SK-N-SH treated with all-trans-retinoic acid at 6 μM for 48 hours (cell line): Measurements from ENCODE around the gene GPC5.
A peak's percentile ranks its signal among the peaks of the same experiment; 100 is the strongest.

ENCODE experiments used
- ATAC-seq: fragments of 200-7000 bp; cut with Tn5 transposase; 3 replicates; pipeline ENCODE4 v1.9.1; 2020; ENCODE audit warnings: mild to moderate bottlenecking, moderate library complexity
- ARNTL ChIP-seq: fragments of 450-650 bp; formaldehyde crosslinking; IDR thresholded peaks from 2 replicates; pipeline ENCODE4 v1.5.0; 2020; ENCODE audit warnings: low read depth, mild to moderate bottlenecking, moderate library complexity, borderline replicate concordance
- BACH2 ChIP-seq: fragments of 250-450 bp; sonication (Bioruptor Pico); IDR thresholded peaks from 2 replicates; pipeline ENCODE4 v1.9.0; 2021; ENCODE audit warnings: mild to moderate bottlenecking, borderline replicate concordance
- CSDC2 ChIP-seq: fragments of 250-450 bp; sonication (Bioruptor Pico); IDR thresholded peaks from 2 replicates; pipeline ENCODE4 v1.5.0; 2020; ENCODE audit warnings: mild to moderate bottlenecking, moderate library complexity
- ESRRG ChIP-seq: fragments of 250-450 bp; sonication (Bioruptor Pico); IDR thresholded peaks from 2 replicates; pipeline ENCODE4 v1.6.1; 2021; ENCODE audit warnings: mild to moderate bottlenecking
- ISL1 ChIP-seq: fragments of 250-450 bp; sonication (Bioruptor Pico); IDR thresholded peaks from 2 replicates; pipeline ENCODE4 v2.1.2; 2022; ENCODE audit warnings: mild to moderate bottlenecking, moderate library complexity
- OSR1 ChIP-seq: fragments of 250-450 bp; sonication (Bioruptor Pico); IDR thresholded peaks from 2 replicates; pipeline ENCODE4 v1.8.0; 2022; ENCODE audit warnings: moderate library complexity, mild to moderate bottlenecking, inconsistent platforms
- PPARA ChIP-seq: fragments of 250-450 bp; sonication (Bioruptor Pico); IDR thresholded peaks from 2 replicates; pipeline ENCODE4 v1.5.0; 2020; ENCODE audit warnings: mild to moderate bottlenecking, borderline replicate concordance
- SNAI2 ChIP-seq: fragments of 250-450 bp; sonication (Bioruptor Pico); IDR thresholded peaks from 2 replicates; pipeline ENCODE4 v1.5.0; 2020; ENCODE audit warnings: mild to moderate bottlenecking, moderate library complexity
- TCF4 ChIP-seq: fragments of 250-450 bp; sonication (Bioruptor Pico); IDR thresholded peaks from 2 replicates; pipeline ENCODE4 v1.8.0; 2021; ENCODE audit warnings: mild to moderate bottlenecking, moderate library complexity, borderline replicate concordance
- TOX ChIP-seq: fragments of 250-450 bp; sonication (Bioruptor Pico); IDR thresholded peaks from 2 replicates; pipeline ENCODE4 v1.8.0; 2021; ENCODE audit warnings: mild to moderate bottlenecking, moderate library complexity, borderline replicate concordance
- ZC3H10 ChIP-seq: fragments of 250-450 bp; sonication (Bioruptor Pico); IDR thresholded peaks from 2 replicates; pipeline ENCODE4 v1.5.1; 2021; ENCODE audit warnings: mild to moderate bottlenecking, moderate library complexity
- ZFP3 ChIP-seq: fragments of 250-450 bp; sonication (Bioruptor Pico); IDR thresholded peaks from 2 replicates; pipeline ENCODE4 v1.5.0; 2020; ENCODE audit warnings: mild to moderate bottlenecking, moderate library complexity
- ZFP30 ChIP-seq: fragments of 450-650 bp; formaldehyde crosslinking; IDR thresholded peaks from 2 replicates; pipeline ENCODE4 v1.5.0; 2022; ENCODE audit warnings: mild to moderate bottlenecking, moderate library complexity
- ZNF565 ChIP-seq: fragments of 450-650 bp; formaldehyde crosslinking; conservative IDR thresholded peaks from 2 replicates; pipeline ENCODE4 v1.5.0; 2020; ENCODE audit warnings: low read depth, mild to moderate bottlenecking, moderate library complexity
- ZNF70 ChIP-seq: fragments of 450-650 bp; formaldehyde crosslinking; IDR thresholded peaks from 2 replicates; pipeline ENCODE4 v1.5.0; 2020; ENCODE audit warnings: mild to moderate bottlenecking, moderate library complexity
- ZNF8 ChIP-seq: fragments of 450-650 bp; formaldehyde crosslinking; IDR thresholded peaks from 2 replicates; pipeline ENCODE4 v1.5.0; 2020; ENCODE audit warnings: mild to moderate bottlenecking, moderate library complexity
- TF ChIP-seq, protein P1 (sequence below): fragments of 250-450 bp; sonication (Bioruptor Pico); IDR thresholded peaks from 2 replicates; pipeline ENCODE4 v1.5.0; 2020; ENCODE audit warnings: mild to moderate bottlenecking, moderate library complexity
- TF ChIP-seq, protein P2 (sequence below): fragments of 250-450 bp; sonication (Bioruptor Pico); IDR thresholded peaks from 2 replicates; pipeline ENCODE4 v1.8.0; 2020; ENCODE audit warnings: mild to moderate bottlenecking, moderate library complexity, borderline replicate concordance
- TF ChIP-seq, protein P3 (sequence below): fragments of 250-450 bp; sonication (Bioruptor Pico); IDR thresholded peaks from 2 replicates; pipeline ENCODE4 v1.8.0; 2021; ENCODE audit warnings: low read depth, mild to moderate bottlenecking, moderate library complexity, borderline replicate concordance
- TF ChIP-seq, protein P4 (sequence below): fragments of 250-450 bp; sonication (Bioruptor Pico); IDR thresholded peaks from 2 replicates; pipeline ENCODE4 v1.5.1; 2021; ENCODE audit warnings: mild to moderate bottlenecking, moderate library complexity
- TF ChIP-seq, protein P5 (sequence below): fragments of 250-450 bp; sonication (Bioruptor Pico); IDR thresholded peaks from 2 replicates; pipeline ENCODE4 v1.5.1; 2020; ENCODE audit warnings: low read depth, mild to moderate bottlenecking, moderate library complexity

Gene GPC5

DNA sequence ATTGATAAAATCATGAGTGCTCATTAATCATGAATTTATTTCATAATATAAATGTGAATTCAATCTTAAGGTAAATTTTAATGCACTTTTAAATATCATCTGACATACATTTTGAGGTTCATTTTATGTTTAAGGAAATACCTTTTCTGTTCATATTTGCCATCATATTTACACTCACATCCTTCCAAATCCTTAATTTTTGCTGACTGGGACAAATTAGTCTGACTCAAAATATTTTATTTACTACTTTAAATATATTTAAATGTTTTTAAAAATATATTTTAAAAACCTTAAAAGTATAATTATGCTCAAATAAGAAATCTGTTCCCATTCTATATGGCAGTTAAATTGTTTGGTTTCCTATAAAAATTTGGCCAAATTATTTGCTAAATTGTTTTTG lies 438.1 kb downstream of the GPC5 start:
- no peak for ATAC-seq

DNA sequence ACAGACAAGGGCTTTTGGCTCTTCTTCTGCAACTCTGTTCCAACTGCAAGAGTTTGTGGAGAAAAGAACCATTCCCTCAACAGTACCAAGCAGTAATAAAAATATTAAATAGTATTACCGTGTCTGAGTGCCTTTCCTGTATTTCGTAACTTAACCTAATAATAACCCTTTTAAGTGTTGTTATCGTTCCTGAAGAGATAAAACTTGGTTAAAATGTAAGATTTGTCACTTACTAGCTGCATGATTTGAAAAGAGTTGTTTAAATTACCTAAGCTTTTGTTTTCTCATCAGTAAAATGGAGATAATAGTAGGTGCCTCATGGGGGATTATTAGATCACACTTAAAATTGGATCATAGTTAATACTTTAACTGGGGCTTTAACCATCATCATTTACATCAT lies 447.2 kb downstream of the GPC5 start:
- TF ChIP-seq, protein P1, sequence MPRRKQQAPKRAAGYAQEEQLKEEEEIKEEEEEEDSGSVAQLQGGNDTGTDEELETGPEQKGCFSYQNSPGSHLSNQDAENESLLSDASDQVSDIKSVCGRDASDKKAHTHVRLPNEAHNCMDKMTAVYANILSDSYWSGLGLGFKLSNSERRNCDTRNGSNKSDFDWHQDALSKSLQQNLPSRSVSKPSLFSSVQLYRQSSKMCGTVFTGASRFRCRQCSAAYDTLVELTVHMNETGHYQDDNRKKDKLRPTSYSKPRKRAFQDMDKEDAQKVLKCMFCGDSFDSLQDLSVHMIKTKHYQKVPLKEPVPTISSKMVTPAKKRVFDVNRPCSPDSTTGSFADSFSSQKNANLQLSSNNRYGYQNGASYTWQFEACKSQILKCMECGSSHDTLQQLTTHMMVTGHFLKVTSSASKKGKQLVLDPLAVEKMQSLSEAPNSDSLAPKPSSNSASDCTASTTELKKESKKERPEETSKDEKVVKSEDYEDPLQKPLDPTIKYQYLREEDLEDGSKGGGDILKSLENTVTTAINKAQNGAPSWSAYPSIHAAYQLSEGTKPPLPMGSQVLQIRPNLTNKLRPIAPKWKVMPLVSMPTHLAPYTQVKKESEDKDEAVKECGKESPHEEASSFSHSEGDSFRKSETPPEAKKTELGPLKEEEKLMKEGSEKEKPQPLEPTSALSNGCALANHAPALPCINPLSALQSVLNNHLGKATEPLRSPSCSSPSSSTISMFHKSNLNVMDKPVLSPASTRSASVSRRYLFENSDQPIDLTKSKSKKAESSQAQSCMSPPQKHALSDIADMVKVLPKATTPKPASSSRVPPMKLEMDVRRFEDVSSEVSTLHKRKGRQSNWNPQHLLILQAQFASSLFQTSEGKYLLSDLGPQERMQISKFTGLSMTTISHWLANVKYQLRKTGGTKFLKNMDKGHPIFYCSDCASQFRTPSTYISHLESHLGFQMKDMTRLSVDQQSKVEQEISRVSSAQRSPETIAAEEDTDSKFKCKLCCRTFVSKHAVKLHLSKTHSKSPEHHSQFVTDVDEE, result no peak
- TF ChIP-seq ISL1 (CRISPR knock-in tag), result peak; percentile 81
- ATAC-seq, result no peak

More for the DNA sequence above, 438.1 kb downstream of the GPC5 start:
- TF ChIP-seq ZFP3 (CRISPR knock-in tag) (no peak), ESRRG (CRISPR knock-in tag) (no peak), TOX (CRISPR knock-in tag) (no peak), BACH2 (CRISPR knock-in tag) (no peak), SNAI2 (no peak), ARNTL (CRISPR knock-in tag) (no peak)

DNA sequence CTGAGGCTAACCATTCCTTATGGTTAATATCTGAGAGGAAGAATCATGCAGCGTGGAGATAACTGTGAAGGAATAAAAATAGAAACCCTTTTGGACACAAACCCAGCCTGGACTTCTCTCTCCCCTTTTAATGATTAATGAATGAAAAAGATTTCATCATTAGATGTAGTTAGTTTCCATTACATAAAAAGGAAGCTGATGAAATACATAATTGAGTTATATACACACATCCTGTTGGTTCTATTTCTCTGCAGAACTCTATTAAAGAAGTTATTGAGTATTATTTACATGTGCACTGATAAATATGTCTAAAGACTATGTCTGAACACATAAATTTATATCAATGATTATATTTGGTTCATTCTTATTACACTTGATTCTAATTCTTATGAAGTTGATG lies 465.3 kb downstream of the GPC5 start:
- TF ChIP-seq ZFP30 (CRISPR knock-in tag), result no peak
- TF ChIP-seq ISL1 (CRISPR knock-in tag), result 0 out of 2 replicates have a peak, but pooled peaks have one; percentile 30
- no peak for TF ChIP-seq TOX (CRISPR knock-in tag)
- ATAC-seq, result no peak

DNA sequence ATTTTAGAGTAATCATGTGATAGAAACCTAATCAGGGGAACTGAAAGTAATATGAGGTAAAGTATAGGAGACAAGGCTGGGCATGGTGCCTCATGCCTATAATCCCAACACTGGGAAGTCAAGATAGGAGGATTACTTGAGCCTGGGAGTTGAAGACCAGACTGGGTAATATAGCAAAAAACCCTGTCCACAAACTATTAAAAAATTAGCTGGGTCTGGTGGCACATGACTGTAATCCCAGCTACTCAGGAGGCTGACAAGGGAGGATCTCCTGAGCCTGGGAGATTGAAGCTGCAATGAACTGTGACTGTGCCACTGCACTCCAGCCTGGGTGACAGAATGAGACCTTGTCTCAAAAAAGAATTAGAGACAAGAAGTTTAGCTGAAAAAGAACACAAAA lies 469.9 kb downstream of the GPC5 start:
- TF ChIP-seq ZC3H10 (no peak), ZNF70 (CRISPR knock-in tag) (no peak), BACH2 (CRISPR knock-in tag) (no peak), CSDC2 (CRISPR knock-in tag) (no peak), ARNTL (CRISPR knock-in tag) (no peak), TCF4 (CRISPR knock-in tag) (no peak), ZNF8 (CRISPR knock-in tag) (no peak), PPARA (no peak)
- TF ChIP-seq, protein P2, sequence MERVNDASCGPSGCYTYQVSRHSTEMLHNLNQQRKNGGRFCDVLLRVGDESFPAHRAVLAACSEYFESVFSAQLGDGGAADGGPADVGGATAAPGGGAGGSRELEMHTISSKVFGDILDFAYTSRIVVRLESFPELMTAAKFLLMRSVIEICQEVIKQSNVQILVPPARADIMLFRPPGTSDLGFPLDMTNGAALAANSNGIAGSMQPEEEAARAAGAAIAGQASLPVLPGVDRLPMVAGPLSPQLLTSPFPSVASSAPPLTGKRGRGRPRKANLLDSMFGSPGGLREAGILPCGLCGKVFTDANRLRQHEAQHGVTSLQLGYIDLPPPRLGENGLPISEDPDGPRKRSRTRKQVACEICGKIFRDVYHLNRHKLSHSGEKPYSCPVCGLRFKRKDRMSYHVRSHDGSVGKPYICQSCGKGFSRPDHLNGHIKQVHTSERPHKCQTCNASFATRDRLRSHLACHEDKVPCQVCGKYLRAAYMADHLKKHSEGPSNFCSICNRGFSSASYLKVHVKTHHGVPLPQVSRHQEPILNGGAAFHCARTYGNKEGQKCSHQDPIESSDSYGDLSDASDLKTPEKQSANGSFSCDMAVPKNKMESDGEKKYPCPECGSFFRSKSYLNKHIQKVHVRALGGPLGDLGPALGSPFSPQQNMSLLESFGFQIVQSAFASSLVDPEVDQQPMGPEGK (CRISPR knock-in tag), result no peak
- TF ChIP-seq, protein P3, sequence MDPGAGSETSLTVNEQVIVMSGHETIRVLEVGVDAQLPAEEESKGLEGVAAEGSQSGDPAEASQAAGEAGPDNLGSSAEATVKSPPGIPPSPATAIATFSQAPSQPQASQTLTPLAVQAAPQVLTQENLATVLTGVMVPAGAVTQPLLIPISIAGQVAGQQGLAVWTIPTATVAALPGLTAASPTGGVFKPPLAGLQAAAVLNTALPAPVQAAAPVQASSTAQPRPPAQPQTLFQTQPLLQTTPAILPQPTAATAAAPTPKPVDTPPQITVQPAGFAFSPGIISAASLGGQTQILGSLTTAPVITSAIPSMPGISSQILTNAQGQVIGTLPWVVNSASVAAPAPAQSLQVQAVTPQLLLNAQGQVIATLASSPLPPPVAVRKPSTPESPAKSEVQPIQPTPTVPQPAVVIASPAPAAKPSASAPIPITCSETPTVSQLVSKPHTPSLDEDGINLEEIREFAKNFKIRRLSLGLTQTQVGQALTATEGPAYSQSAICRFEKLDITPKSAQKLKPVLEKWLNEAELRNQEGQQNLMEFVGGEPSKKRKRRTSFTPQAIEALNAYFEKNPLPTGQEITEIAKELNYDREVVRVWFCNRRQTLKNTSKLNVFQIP (CRISPR knock-in tag), result no peak
- TF ChIP-seq, protein P4, sequence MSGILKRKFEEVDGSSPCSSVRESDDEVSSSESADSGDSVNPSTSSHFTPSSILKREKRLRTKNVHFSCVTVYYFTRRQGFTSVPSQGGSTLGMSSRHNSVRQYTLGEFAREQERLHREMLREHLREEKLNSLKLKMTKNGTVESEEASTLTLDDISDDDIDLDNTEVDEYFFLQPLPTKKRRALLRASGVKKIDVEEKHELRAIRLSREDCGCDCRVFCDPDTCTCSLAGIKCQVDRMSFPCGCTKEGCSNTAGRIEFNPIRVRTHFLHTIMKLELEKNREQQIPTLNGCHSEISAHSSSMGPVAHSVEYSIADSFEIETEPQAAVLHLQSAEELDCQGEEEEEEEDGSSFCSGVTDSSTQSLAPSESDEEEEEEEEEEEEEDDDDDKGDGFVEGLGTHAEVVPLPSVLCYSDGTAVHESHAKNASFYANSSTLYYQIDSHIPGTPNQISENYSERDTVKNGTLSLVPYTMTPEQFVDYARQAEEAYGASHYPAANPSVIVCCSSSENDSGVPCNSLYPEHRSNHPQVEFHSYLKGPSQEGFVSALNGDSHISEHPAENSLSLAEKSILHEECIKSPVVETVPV (CRISPR knock-in tag), result no peak
- no peak for ATAC-seq

DNA sequence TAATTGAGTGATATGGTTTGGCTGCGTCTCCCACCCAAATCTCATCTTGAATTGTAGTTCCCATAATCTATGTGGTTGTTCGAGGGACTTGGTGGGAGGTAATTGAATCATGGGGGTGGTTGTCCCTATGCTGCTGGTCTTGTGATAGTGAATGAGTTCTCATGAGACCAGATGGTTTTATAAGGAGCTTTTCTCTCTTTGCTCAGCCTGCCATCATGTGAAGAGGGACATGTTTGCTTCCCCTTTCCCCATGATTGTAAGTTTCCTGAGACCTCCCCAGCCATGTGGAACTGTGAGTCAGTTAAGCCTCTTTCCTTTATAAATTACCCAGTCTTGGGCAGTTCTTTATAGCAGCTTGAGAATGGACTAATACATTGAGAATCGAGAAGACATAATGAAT lies 480.1 kb downstream of the GPC5 start:
- TF ChIP-seq ZFP3 (CRISPR knock-in tag) (no peak), OSR1 (no peak), ZFP30 (CRISPR knock-in tag) (no peak), TOX (CRISPR knock-in tag) (no peak), TCF4 (CRISPR knock-in tag) (no peak), ZNF565 (CRISPR knock-in tag) (no peak), ZC3H10 (no peak), ZNF70 (CRISPR knock-in tag) (no peak)
- TF ChIP-seq, protein P2 (CRISPR knock-in tag), result no peak
- TF ChIP-seq, protein P5, sequence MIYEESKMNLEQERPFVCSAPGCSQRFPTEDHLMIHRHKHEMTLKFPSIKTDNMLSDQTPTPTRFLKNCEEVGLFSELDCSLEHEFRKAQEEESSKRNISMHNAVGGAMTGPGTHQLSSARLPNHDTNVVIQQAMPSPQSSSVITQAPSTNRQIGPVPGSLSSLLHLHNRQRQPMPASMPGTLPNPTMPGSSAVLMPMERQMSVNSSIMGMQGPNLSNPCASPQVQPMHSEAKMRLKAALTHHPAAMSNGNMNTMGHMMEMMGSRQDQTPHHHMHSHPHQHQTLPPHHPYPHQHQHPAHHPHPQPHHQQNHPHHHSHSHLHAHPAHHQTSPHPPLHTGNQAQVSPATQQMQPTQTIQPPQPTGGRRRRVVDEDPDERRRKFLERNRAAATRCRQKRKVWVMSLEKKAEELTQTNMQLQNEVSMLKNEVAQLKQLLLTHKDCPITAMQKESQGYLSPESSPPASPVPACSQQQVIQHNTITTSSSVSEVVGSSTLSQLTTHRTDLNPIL (CRISPR knock-in tag), result no peak
- ATAC-seq, result no peak
